Muscle layer of colon (tissue), 2 donors: ENCODE results near the gene PDPK1.
"Not testable (repeated sequence)": the region's sequence is repeated elsewhere in the genome, so short reads cannot be mapped to it uniquely, and the experiment has no call there.

ENCODE experiments used
- H3K27ac ChIP-seq: one replicate; pipeline ENCODE4 v1.7.0; 2013; ENCODE audit warnings: low read depth, mild to moderate bottlenecking, low read length, moderate library complexity
- H3K27me3 ChIP-seq, 2 donors: one replicate each; pipeline ENCODE4 v1.7.0; 2013; ENCODE audit warnings: low read length in 2 of 2, mild to moderate bottlenecking in 2 of 2; ENCODE audit not compliant: insufficient read depth in 2 of 2, control insufficient read depth in 1 of 2
- H3K36me3 ChIP-seq: one replicate; pipeline ENCODE4 v1.7.0; 2013; ENCODE audit warnings: mild to moderate bottlenecking, low read length; ENCODE audit not compliant: insufficient read depth
- H3K4me1 ChIP-seq: one replicate; pipeline ENCODE4 v1.7.0; 2013; ENCODE audit warnings: mild to moderate bottlenecking, low read length; ENCODE audit not compliant: insufficient read depth
- H3K4me3 ChIP-seq, 2 donors: one replicate each; pipeline ENCODE4 v1.7.0; 2013; ENCODE audit warnings: low read length in 2 of 2, low read depth in 1 of 2, mild to moderate bottlenecking in 1 of 2, moderate library complexity in 1 of 2
- H3K9ac ChIP-seq: one replicate; pipeline ENCODE4 v1.7.0; 2013; ENCODE audit warnings: low read length
- H3K9me3 ChIP-seq: one replicate; pipeline ENCODE4 v1.7.0; 2013; ENCODE audit warnings: mild to moderate bottlenecking, low read length
- donor health status: abdominal sarcoma.
- donor health status: Adenocarcinoma of cecum.

Gene PDPK1

DNA sequence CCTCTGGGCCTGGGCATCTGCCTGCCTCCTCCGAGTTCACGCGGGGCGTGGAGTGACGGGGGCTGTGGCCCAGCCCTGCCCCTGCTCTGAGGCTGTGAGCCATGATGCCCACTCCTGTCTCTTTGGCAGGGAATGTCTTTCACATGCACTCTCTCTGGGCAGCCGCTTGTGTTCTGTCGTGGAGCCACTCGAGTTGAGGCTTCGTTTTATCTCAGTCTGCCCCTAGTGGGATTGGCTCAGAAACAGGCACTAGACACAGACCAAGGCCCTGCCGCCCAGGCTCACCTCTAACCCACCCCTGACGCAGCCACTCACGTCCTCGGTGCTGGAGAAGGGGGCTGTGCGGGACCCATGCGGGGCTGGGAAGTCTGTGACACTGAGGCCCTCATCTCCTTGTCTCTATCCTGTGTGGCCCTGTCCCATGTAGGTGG, 77.0 kb downstream of the PDPK1 start:
- Histone ChIP-seq H3K9ac (no peak overlapping the region), H3K9me3 (no peaks in the 10 kb centered on the region), H3K4me3 (no peak overlapping the region), H3K4me1 (no peaks in the 10 kb centered on the region), H3K27me3 (no peaks in the 10 kb centered on the region), H3K27ac (no peak overlapping the region), H3K36me3 (peaks cover 13% of the 10 kb centered on the region)

- H3K9ac ChIP-seq, H3K4me1 ChIP-seq: not testable (repeated sequence)
Measured at GRCh38 chr16:2618964-2619363, 81.1 kb downstream of the PDPK1 start.

GRCh38 chr16:2619628-2620027, 81.8 kb downstream of the PDPK1 start:
- H3K4me3 ChIP-seq, H3K4me1 ChIP-seq, H3K27ac ChIP-seq, H3K27me3 ChIP-seq, H3K36me3 ChIP-seq, H3K9me3 ChIP-seq, H3K9ac ChIP-seq: not testable (repeated sequence)

More at GRCh38 chr16:2618964-2619363, 81.1 kb downstream of the PDPK1 start:
- not testable (repeated sequence) for H3K4me3 ChIP-seq, H3K36me3 ChIP-seq, H3K27me3 ChIP-seq, H3K27ac ChIP-seq, H3K9me3 ChIP-seq

GRCh38 chr16:2620870-2621269, 83.0 kb downstream of the PDPK1 start:
- H3K36me3 ChIP-seq, H3K27ac ChIP-seq, H3K27me3 ChIP-seq, H3K9me3 ChIP-seq, H3K4me3 ChIP-seq, H3K9ac ChIP-seq, H3K4me1 ChIP-seq: not testable (repeated sequence)

- not testable (repeated sequence) for H3K4me1 ChIP-seq, H3K27ac ChIP-seq, H3K27me3 ChIP-seq, H3K9ac ChIP-seq, H3K36me3 ChIP-seq, H3K4me3 ChIP-seq, H3K9me3 ChIP-seq
Measured at GRCh38 chr16:2621395-2621794, 83.6 kb downstream of the PDPK1 start.

- not testable (repeated sequence) for H3K27me3 ChIP-seq, H3K9ac ChIP-seq, H3K4me3 ChIP-seq, H3K36me3 ChIP-seq, H3K4me1 ChIP-seq, H3K27ac ChIP-seq, H3K9me3 ChIP-seq
Measured at GRCh38 chr16:2627075-2627474, 89.3 kb downstream of the PDPK1 start.

DNA sequence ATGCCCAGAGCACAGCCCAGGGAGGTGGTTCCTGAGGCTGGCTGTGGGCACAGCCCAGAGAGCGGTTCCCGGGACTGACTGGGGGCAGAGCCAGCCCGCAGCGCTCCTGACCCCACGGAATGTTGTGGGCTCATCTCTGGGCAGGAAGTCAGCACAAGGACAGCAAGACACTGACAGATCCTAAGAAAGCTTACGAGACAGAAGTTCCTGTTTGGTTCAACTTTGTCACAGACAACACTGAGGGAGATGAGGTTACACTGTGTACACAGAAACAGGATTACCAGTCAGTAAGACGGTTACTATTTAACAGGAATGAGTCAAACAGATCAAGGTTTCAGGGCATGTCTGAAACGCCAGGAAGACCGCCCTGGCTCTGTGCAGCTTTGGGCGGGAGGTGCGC, 93.4 kb downstream of the PDPK1 start:
- not testable (repeated sequence) for H3K27ac ChIP-seq, H3K4me1 ChIP-seq, H3K9me3 ChIP-seq, H3K27me3 ChIP-seq, H3K36me3 ChIP-seq, H3K9ac ChIP-seq, H3K4me3 ChIP-seq

DNA sequence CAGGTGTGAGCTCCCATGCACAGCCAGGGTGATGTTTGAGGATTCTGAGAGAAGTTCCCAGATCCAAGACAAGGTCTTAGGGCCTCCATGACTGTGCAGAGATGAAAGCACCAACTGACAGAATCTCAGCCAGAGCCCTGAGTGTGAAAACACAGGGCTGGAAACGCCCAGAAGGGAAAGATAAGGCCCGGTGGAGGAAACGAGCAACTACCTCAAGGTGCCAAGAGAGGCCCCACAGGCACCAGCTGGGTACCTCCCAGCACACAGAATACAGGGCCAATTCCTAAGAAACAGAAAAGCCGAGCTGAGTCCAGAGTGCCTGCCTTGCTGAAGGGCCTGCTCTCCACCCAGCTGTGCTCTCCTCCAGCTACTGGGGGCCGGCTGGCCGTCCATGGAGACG, 94.5 kb downstream of the PDPK1 start:
- not testable (repeated sequence) for H3K4me3 ChIP-seq, H3K36me3 ChIP-seq, H3K4me1 ChIP-seq, H3K9ac ChIP-seq, H3K27me3 ChIP-seq, H3K9me3 ChIP-seq, H3K27ac ChIP-seq

DNA sequence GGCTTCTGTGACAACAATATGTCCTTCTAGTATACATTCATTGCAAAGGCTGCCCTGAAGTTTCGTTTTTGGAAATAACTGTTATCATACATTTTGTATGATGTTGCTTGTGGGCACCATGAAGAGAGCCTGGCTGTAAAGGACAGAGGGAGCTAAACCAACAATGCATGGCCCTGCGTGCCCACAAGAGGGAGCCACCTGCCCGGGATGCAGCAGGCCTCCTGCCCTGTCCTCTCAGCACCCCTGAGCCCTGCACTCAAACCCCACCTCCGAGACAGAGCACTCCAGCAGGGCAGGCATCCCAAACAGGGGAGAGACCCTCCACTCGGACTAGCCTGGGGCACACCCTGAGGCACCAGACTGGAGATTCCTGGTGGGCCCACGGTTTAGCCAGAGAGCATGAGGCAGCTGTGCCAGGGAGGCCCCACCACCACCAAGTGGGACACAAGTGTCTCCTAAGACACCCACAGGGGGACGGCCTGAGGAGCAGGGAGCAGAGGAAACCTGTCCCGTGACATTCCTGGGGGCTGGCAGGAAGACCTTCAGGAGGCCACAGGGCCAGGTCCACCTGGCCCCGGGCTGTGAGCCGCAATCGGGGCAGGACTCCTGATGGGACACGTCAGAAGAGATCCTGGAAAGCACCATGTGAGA, 101.4 kb downstream of the PDPK1 start:
- not testable (repeated sequence) for H3K27ac ChIP-seq, H3K9me3 ChIP-seq, H3K4me3 ChIP-seq, H3K36me3 ChIP-seq, H3K27me3 ChIP-seq, H3K9ac ChIP-seq, H3K4me1 ChIP-seq

DNA sequence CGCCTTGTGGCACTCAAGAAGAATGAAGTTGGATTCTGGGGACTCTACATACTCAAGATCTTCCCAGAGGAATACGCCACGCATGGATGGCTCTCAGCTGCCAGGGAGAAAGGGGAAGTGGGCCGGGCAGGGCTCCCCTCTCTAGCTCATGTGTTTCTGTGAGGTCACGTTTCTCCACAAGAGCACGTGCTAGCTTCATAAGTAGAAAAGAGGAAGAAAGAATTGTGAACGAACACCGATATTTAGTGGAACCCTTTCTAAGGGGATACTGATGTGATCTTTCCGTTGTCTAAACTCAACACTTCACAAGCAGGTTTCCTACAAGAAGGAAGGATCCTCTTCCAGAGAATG, 101.9 kb downstream of the PDPK1 start:
- not testable (repeated sequence) for H3K36me3 ChIP-seq, H3K27ac ChIP-seq, H3K4me1 ChIP-seq, H3K9me3 ChIP-seq, H3K27me3 ChIP-seq, H3K4me3 ChIP-seq, H3K9ac ChIP-seq

- H3K27me3 ChIP-seq, H3K36me3 ChIP-seq: not testable (repeated sequence)
Measured at GRCh38 chr16:2642561-2642960, 104.7 kb downstream of the PDPK1 start.

GRCh38 chr16:2644754-2645453, 107.1 kb downstream of the PDPK1 start:
- not testable (repeated sequence) for H3K27me3 ChIP-seq, H3K36me3 ChIP-seq

More at GRCh38 chr16:2642561-2642960, 104.7 kb downstream of the PDPK1 start:
- H3K4me1 ChIP-seq, H3K4me3 ChIP-seq, H3K27ac ChIP-seq, H3K9me3 ChIP-seq, H3K9ac ChIP-seq: not testable (repeated sequence)

More at GRCh38 chr16:2644754-2645453, 107.1 kb downstream of the PDPK1 start:
- H3K9ac ChIP-seq, H3K4me3 ChIP-seq, H3K4me1 ChIP-seq, H3K27ac ChIP-seq, H3K9me3 ChIP-seq: not testable (repeated sequence)
